NAMALWA (cell line): ENCODE data around the gene LAIR1.
A peak's percentile ranks its signal among the peaks of the same experiment; 100 is the strongest.
"Not testable (repeated sequence)": the region's sequence is repeated elsewhere in the genome, so short reads cannot be mapped to it uniquely, and the experiment has no call there.

ENCODE experiments used
- DNase-seq: peaks from one replicate; pipeline ENCODE4 v3.0.0-alpha.2; 2015; ENCODE audit warnings: low spot score

LAIR1 gene

GRCh38 chr19:54376610-54377285, 12.0 kb upstream of the LAIR1 start:
- DNase-seq: no peak

- not testable (repeated sequence) for DNase-seq
Observed at GRCh38 chr19:54375181-54375938, 10.6 kb upstream of the LAIR1 start.

GRCh38 chr19:54373781-54374631, 9.3 kb upstream of the LAIR1 start:
- no peak for DNase-seq

GRCh38 chr19:54371453-54371852, 6.7 kb upstream of the LAIR1 start:
- not testable (repeated sequence) for DNase-seq

GRCh38 chr19:54370434-54370796, 5.7 kb upstream of the LAIR1 start:
- DNase-seq: peak; percentile 55

- DNase-seq: not testable (repeated sequence)
Observed at GRCh38 chr19:54369688-54370433, 5.1 kb upstream of the LAIR1 start.

- no peak for DNase-seq
Observed at GRCh38 chr19:54369082-54369687, 4.5 kb upstream of the LAIR1 start.

GRCh38 chr19:54366811-54367210, 2.1 kb upstream of the LAIR1 start:
- DNase-seq: no peak

GRCh38 chr19:54365798-54366197, 1.1 kb upstream of the LAIR1 start:
- not testable (repeated sequence) for DNase-seq

- not testable (repeated sequence) for DNase-seq
Observed at GRCh38 chr19:54361680-54362422, 2.9 kb downstream of the LAIR1 start.

- DNase-seq: not testable (repeated sequence)
Observed at GRCh38 chr19:54359149-54359820, 5.4 kb downstream of the LAIR1 start.

- DNase-seq: no peak
Observed at GRCh38 chr19:54357381-54357780, 7.3 kb downstream of the LAIR1 start.

GRCh38 chr19:54356444-54357056, 8.2 kb downstream of the LAIR1 start:
- DNase-seq: no peak

GRCh38 chr19:54355675-54356074, 9.1 kb downstream of the LAIR1 start:
- DNase-seq: no peak

GRCh38 chr19:54354761-54355160, 10.0 kb downstream of the LAIR1 start:
- no peak for DNase-seq

GRCh38 chr19:54352546-54352945, 12.2 kb downstream of the LAIR1 start:
- DNase-seq: no peak

GRCh38 chr19:54352041-54352440, 12.7 kb downstream of the LAIR1 start:
- DNase-seq: no peak

GRCh38 chr19:54351474-54351873, 13.3 kb downstream of the LAIR1 start:
- DNase-seq: no peak

- peak; percentile 66 for DNase-seq
Observed at GRCh38 chr19:54345938-54346386, 18.8 kb downstream of the LAIR1 start.

GRCh38 chr19:54343868-54344267, 20.9 kb downstream of the LAIR1 start:
- DNase-seq: no peak
